NAMALWA (cell line): ENCODE measurements around the gene NTHL1.

Experiments
- DNase-seq: peaks from one replicate; pipeline ENCODE4 v3.0.0-alpha.2; 2015; ENCODE audit warnings: low spot score

NTHL1 gene

DNA sequence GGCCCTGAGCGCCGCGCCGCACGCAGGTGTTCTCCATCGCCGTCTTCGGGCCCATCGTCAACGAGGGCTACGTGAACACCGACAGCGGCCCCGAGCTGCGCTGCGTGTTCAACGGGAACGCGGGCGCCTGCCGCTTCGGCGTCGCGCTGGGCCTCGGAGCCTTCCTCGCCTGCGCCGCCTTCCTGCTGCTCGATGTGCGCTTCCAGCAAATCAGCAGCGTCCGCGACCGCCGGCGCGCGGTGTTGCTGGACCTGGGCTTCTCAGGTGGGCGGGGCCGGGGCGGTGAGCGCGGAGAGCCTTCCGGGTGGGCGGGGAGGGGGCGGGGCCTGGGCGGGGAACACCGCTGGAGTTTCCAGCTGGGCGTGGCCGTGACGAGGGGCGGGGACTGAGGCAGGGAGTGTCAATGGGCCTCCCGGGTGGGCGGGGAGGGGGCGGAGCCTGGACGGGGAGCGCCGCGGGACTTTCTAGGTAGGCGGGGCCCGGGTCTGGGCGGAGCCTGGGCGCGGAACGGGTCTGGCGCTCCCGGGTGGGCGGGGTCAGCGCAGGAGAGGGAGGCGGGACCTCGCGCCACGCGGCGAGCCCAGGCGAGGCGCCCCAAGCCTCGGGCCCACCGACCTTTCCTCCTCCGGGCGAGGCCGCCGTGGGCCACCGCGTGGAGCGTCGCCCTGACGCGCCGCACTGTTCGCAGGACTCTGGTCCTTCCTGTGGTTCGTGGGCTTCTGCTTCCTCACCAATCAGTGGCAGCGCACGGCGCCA, 55.5 kb downstream of the NTHL1 start:
- peak; percentile 94 for DNase-seq

DNA sequence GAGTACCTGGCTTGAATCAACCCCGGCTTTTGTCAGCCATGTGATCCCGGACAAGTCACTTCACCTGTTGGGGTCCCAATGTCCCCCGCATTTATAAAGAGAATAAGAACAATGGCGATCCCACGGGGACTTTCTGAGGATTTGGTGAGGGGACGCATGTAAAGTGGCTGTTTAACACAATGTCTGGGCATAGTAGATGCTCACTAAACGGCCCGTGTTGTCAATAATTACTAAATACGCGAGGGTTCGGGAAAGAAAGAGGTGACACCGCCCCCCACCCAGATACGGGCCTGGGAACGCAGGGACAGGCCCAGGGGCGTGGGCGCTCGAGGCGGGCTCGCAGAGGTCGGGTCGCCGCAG, 56.1 kb downstream of the NTHL1 start:
- no peak for DNase-seq

DNA sequence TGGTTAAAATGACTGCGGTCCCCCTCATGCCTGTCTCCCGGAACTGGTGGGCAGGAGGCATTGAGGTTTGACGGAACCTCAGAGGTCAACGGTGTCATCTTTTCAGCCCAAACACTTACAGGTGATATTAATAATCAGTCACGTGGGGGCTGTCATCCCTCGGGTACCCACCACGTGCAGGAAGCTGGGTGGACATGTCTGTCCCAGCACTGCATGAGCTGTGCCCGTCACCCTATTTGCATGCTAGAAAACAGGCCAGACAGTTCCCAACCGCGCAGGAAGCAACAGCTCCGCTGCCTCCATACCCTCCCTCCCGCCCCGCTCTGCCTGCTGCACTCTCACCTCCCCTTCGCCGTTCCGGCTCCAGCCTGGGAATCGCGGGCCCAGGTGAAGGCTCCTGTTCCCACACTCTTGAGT, 56.5 kb downstream of the NTHL1 start:
- peak; percentile 70 for DNase-seq

DNA sequence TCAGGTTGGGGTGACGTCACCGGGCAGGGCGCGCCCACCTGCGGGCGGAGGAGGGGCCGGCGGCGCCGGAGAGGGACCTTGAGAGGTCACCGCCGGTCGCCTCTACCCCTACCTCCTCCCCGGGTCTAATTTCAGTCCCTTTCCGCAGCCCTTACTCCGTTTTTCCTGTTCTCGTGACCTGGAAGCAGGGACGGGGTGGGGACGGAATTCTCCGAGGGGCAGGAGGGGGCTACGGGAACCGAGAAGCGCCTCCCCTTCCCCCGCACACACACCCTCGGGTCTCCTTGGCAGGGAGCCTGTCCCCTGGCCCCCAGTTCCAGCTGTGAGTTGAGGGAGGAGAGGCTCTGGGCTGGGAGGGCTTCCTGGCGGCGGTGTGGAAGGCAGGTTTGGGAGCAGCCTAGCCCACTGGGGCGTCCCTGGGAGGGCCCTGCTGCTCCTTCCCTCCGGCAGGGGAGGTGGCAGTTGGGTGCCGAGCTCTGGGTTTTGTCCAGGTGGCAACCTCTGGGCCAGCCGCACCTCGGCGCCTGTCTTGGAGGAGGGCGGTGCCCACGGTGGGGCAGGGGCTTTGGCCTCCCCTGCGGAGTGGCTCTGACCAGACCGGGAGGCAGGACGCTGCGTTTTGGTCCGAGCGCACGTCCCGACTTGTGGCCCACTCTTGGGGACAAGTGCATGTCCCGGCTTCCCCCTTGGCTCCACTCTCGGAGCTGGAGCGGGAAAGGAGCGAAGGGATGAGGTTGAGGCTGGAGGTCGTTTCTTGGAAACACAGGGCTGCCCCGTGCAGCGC, 57.1 kb downstream of the NTHL1 start:
- DNase-seq, result no peak

DNA sequence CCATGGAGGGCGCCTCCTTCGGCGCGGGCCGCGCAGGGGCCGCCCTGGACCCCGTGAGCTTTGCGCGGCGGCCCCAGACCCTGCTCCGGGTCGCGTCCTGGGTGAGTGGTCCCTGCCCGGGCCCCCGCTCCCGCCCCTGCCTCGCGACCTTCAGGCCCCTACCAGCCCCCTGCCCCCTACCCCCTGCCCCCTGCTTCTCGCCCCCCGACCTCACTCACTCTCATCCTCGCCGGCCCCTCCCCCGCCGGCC, 57.6 kb downstream of the NTHL1 start:
- no peak for DNase-seq
